Measurements from ENCODE around the gene SBF2. TPM values are rescaled to one million over a fixed set of nuclear protein-coding genes. Genes with fewer than 3 reads are reported as not detected.

The SBF2 gene
- total and polyA plus RNA-seq, 11 donors: 10.4 to 33.9 (median 20.9) TPM

- no peak for DNase-seq
- H3K9me3 ChIP-seq: peaks cover 0 to 7% (median 0%) of the 10 kb centered on the region in 12 donors
- no peak for TF ChIP-seq CTCF (IDR thresholded peaks at IDR 0.05)
- TF ChIP-seq POLR2A (IDR thresholded peaks at IDR 0.05): no peak
- H3K4me1 ChIP-seq: peaks cover 0 to 14% (median 6%) of the 10 kb centered on the region in 12 donors
- intact Hi-C loops (cut with DNase I): loop anchor here in 1 of 10 donors (2.0 kb wide), 1 partner anchor 15 kb away; no protein-coding TSS in a partner anchor
- no peak overlapping the region for H3K27ac ChIP-seq
- ATAC-seq: no peak
- no peak overlapping the region for H3K4me3 ChIP-seq
- WGBS, 4 donors: 36 to 63% (median 61%) methylated on average over 2 of the region's 2 CpGs
- no peaks in the 10 kb centered on the region for H3K27me3 ChIP-seq
- no peaks in the 10 kb centered on the region for H3K36me3 ChIP-seq
Measured at GRCh38 chr11:10225553-10225952, 68.5 kb downstream of the SBF2 start.

GRCh38 chr11:10222399-10222798, 71.6 kb downstream of the SBF2 start:
- Histone ChIP-seq H3K9me3 (peaks cover 0 to 14% (median 0%) of the 10 kb centered on the region in 12 donors), H3K36me3 (no peaks in the 10 kb centered on the region), H3K27ac (no peak overlapping the region), H3K4me3 (no peak overlapping the region), H3K27me3 (no peaks in the 10 kb centered on the region), H3K4me1 (peaks cover 0 to 14% (median 6%) of the 10 kb centered on the region in 12 donors)
- intact Hi-C loops (cut with DNase I): no loop called here
- DNase-seq: no peak
- 95 to 99% (median 96%) methylated on average over 3 of the region's 3 CpGs for WGBS, 4 donors
- ATAC-seq: no peak
- TF ChIP-seq CTCF (IDR thresholded peaks at IDR 0.05): no peak

- no peak for TF ChIP-seq POLR2A (IDR thresholded peaks at IDR 0.05)
- TF ChIP-seq CTCF (IDR thresholded peaks at IDR 0.05): no peak
- H3K27ac ChIP-seq: no peak overlapping the region
- 95 to 100% (median 98%) methylated on average over 2 of the region's 2 CpGs for WGBS, 4 donors
- H3K9me3 ChIP-seq: peaks cover 0 to 14% (median 0%) of the 10 kb centered on the region in 12 donors
- no peaks in the 10 kb centered on the region for H3K27me3 ChIP-seq
- no peak overlapping the region for H3K4me3 ChIP-seq
- no peak for ATAC-seq
- H3K4me1 ChIP-seq: peaks cover 0 to 14% (median 6%) of the 10 kb centered on the region in 12 donors
- DNase-seq: no peak
- intact Hi-C loops (cut with DNase I): no loop called here
- H3K36me3 ChIP-seq: no peaks in the 10 kb centered on the region
Measured at GRCh38 chr11:10221342-10221741, 72.7 kb downstream of the SBF2 start.

- ATAC-seq (no peak), DNase-seq (no peak)
- Histone ChIP-seq H3K27ac (no peak overlapping the region), H3K4me3 (no peak overlapping the region), H3K9me3 (no peaks in the 10 kb centered on the region), H3K4me1 (peaks cover 0 to 12% (median under 1%) of the 10 kb centered on the region in 12 donors), H3K27me3 (no peaks in the 10 kb centered on the region), H3K36me3 (no peaks in the 10 kb centered on the region)
- WGBS, 4 donors: 77 to 79% (median 78%) methylated on average over 3 of the region's 3 CpGs
- TF ChIP-seq CTCF (IDR thresholded peaks at IDR 0.05) (no peak), POLR2A (IDR thresholded peaks at IDR 0.05) (no peak)
- intact Hi-C loops (cut with DNase I): loop anchor here in 1 of 10 donors (5.0 kb wide), 1 partner anchor 81 kb away; the partner anchor contains the start of gene SBF2
Measured at GRCh38 chr11:10211470-10211869, 82.5 kb downstream of the SBF2 start.
